Hepatocyte (in vitro differentiated cells): Measurements from ENCODE around the gene GOLGA8N. TPM values are rescaled to one million over a fixed set of nuclear protein-coding genes. Genes with fewer than 3 reads are reported as not detected.

ENCODE experiments used
- DNase-seq: peaks from one replicate; pipeline ENCODE4 v3.0.0-alpha.2; 2016; ENCODE audit warnings: low spot score
- H2AFZ ChIP-seq: fragments of 200-600 bp; sonication (generic); 2 replicates; pipeline ENCODE4 v1.6.0; 2016; ENCODE audit warnings: antibody characterized with exemption, mild to moderate bottlenecking
- H3K27ac ChIP-seq: fragments of 200-600 bp; sonication (generic); 2 replicates; pipeline ENCODE4 v1.5.1; 2016; ENCODE audit warnings: mild to moderate bottlenecking
- H3K27me3 ChIP-seq: fragments of 200-600 bp; sonication (generic); 2 replicates; pipeline ENCODE4 v1.6.1; 2016
- H3K36me3 ChIP-seq: fragments of 200-600 bp; sonication (generic); replicated peaks from 2 replicates; pipeline ENCODE4 v1.5.1; 2016; ENCODE audit warnings: low read depth; ENCODE audit not compliant: insufficient read depth
- H3K4me1 ChIP-seq: fragments of 200-600 bp; sonication (generic); 2 replicates; pipeline ENCODE4 v1.5.1; 2016; ENCODE audit warnings: mild to moderate bottlenecking, moderate library complexity; ENCODE audit not compliant: insufficient read depth
- H3K4me2 ChIP-seq: fragments of 200-600 bp; sonication (generic); 2 replicates; pipeline ENCODE4 v1.6.0; 2016
- H3K4me3 ChIP-seq: fragments of 200-600 bp; sonication (generic); 2 replicates; pipeline ENCODE4 v1.5.1; 2016; ENCODE audit warnings: mild to moderate bottlenecking
- H3K79me2 ChIP-seq: fragments of 200-600 bp; sonication (generic); 2 replicates; pipeline ENCODE4 v1.6.0; 2017; ENCODE audit warnings: mild to moderate bottlenecking
- H3K9me2 ChIP-seq: fragments of 200-600 bp; sonication (generic); replicated peaks from 2 replicates; pipeline ENCODE4 v1.6.0; 2017; ENCODE audit warnings: mild to moderate bottlenecking; ENCODE audit not compliant: insufficient read depth
- H3K9me3 ChIP-seq: fragments of 200-600 bp; sonication (generic); 2 replicates; pipeline ENCODE4 v1.5.1; 2016; ENCODE audit warnings: low read depth, mild to moderate bottlenecking
- H4K20me1 ChIP-seq: fragments of 200-600 bp; sonication (generic); 2 replicates; pipeline ENCODE4 v1.6.0; 2016; ENCODE audit warnings: mild to moderate bottlenecking; ENCODE audit not compliant: insufficient read depth, poor library complexity, severe bottlenecking
- CTCF ChIP-seq: fragments of 200-600 bp; sonication (generic); IDR thresholded peaks from 2 replicates; pipeline ENCODE4 v1.5.1; 2016; ENCODE audit warnings: antibody characterized with exemption, mild to moderate bottlenecking; ENCODE audit not compliant: poor library complexity
- EZH2 ChIP-seq: fragments of 200-600 bp; sonication (generic); IDR thresholded peaks from 2 replicates; pipeline ENCODE4 v1.6.1; 2016; ENCODE audit warnings: antibody characterized with exemption, mild to moderate bottlenecking, borderline replicate concordance
- EZH2phosphoT487 ChIP-seq: fragments of 200-600 bp; sonication (generic); IDR thresholded peaks from one replicate; pipeline ENCODE4 v1.6.1; 2018; ENCODE audit warnings: antibody characterized with exemption, mild to moderate bottlenecking, low read depth, moderate library complexity; ENCODE audit not compliant: unreplicated experiment, severe bottlenecking
- WGBS: methylation state at CpG from one replicate; pipeline ENCODE4 v1.1.6; 2016; ENCODE audit warnings: low lambda C conversion rate; ENCODE audit errors: missing lambda C conversion rate; 5-methylcytosine and 5-hydroxymethylcytosine counted together
- polyA plus RNA-seq: library from polyadenylated mRNA; unstranded; fragments of >200 nt; fragmentation: Nextera tagmentation; extraction: Ambion mirVana; gene quantifications from 2 replicates; pipeline ENCODE4 v1.2.1, GENCODE V29; 2016
- small RNA-seq: library from RNA; depleted of rRNA; stranded (forward); fragments of <200 nt; gene quantifications from one replicate; pipeline ENCODE3, GENCODE V24; 2014
- total RNA-seq: library from RNA; depleted of rRNA; stranded (reverse); fragments of >200 nt; gene quantifications from 2 replicates; pipeline ENCODE4 v1.2.3, GENCODE V29; 2014

GOLGA8N gene
- total and polyA plus RNA-seq, 2 experiments from 2014 or later: 0.99 to 3.2 TPM

- no peak for TF ChIP-seq EZH2
- no peak for TF ChIP-seq EZH2phosphoT487
- no peak for TF ChIP-seq CTCF
- H4K20me1 ChIP-seq: no peaks in the 10 kb centered on the region
- H3K27ac ChIP-seq: no peak overlapping the region
- no peak overlapping the region for H3K4me3 ChIP-seq
- H3K79me2 ChIP-seq: no peaks in the 10 kb centered on the region
- no peaks in the 10 kb centered on the region for H3K9me2 ChIP-seq
- 90% methylated on average over 9 of the region's 9 CpGs for WGBS
- no peak for DNase-seq
- no peaks in the 10 kb centered on the region for H3K27me3 ChIP-seq
- H3K9me3 ChIP-seq: no peaks in the 10 kb centered on the region
- H3K4me2 ChIP-seq: no peak overlapping the region
- no peaks in the 10 kb centered on the region for H3K4me1 ChIP-seq
- H3K36me3 ChIP-seq: no peaks in the 10 kb centered on the region
- H2AFZ ChIP-seq: no peak overlapping the region
Measured at GRCh38 chr15:32656496-32656895, 63.2 kb downstream of the GOLGA8N start.

Small RNA genes lying within 50 kb of the gene (small RNA-seq; reads per million reads assigned to genes)
- not detected for gene RN7SL286P

Other genes with a start within 250 kb of the GOLGA8N start
- gene GOLGA8K, start 190.2 kb upstream of the GOLGA8N start, total RNA-seq: not detected in 2 replicates
- 0.15 TPM in 1 of 2 replicates, not detected in the other for gene GOLGA8K, start 190.2 kb upstream of the GOLGA8N start, polyA plus RNA-seq
- 0.12 and 0.73 TPM in 2 replicates for gene GOLGA8O, start 137.8 kb upstream of the GOLGA8N start, total RNA-seq
- gene GOLGA8O, start 137.8 kb upstream of the GOLGA8N start, polyA plus RNA-seq: 0.07 and 0.18 TPM in 2 replicates
- 4.7 and 4.9 TPM in 2 replicates for gene ARHGAP11A, start 22.0 kb downstream of the GOLGA8N start, total RNA-seq
- gene ARHGAP11A, start 22.0 kb downstream of the GOLGA8N start, polyA plus RNA-seq: 3.4 and 4.8 TPM in 2 replicates
- gene SCG5, start 48.3 kb downstream of the GOLGA8N start, total RNA-seq: 2.0 and 5.2 TPM in 2 replicates
- gene SCG5, start 48.3 kb downstream of the GOLGA8N start, polyA plus RNA-seq: 3.5 and 9.8 TPM in 2 replicates
- 4.5 and 5.7 TPM in 2 replicates for gene GREM1, start 124.5 kb downstream of the GOLGA8N start, total RNA-seq
- 1.5 and 3.1 TPM in 2 replicates for gene GREM1, start 124.5 kb downstream of the GOLGA8N start, polyA plus RNA-seq